Liver (tissue), 3 donors: ENCODE measurements around the gene PFKP.

Source experiments
- GABPA ChIP-seq, 2 donors: IDR thresholded peaks in 1 of 2; conservative IDR thresholded peaks in 1 of 2; 2 replicates each; pipeline ENCODE4 v1.6.1; 2016; ENCODE audit warnings: antibody characterized with exemption in 2 of 2, mild to moderate bottlenecking in 1 of 2, moderate library complexity in 1 of 2
- TF ChIP-seq, protein P1 (sequence below): IDR thresholded peaks from 2 replicates; pipeline ENCODE4 v1.6.1; 2016; ENCODE audit warnings: antibody characterized with exemption
- TF ChIP-seq, protein P2 (sequence below): fragments of 150-350 bp; IDR thresholded peaks from 2 replicates; pipeline ENCODE4 v1.5.1; 2017; ENCODE audit warnings: improper control_type of control experiment, low read depth, low read length; ENCODE audit not compliant: missing input control
- donor health status: healthy.
- donor health status: healthy.

DNA sequence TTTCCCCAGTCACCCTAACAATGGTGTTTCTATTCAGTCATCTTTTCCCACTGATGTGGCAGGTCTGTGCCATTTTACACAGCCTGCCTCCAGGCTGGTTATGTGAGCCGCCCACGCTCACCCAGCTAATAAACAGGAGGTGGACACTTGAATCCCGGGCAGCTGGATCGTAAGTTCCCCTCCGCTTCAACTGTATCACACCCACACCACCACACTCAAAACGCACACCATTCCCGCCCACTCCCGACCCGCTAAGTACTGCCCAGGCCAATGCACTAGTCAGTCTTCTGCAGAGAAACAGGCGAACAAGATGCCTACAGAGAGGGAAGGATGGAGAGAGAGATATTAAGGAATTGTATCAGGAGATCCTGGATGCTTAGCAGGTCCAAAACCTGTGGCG, 38.9 kb upstream of the PFKP start:
- TF ChIP-seq, protein P1, sequence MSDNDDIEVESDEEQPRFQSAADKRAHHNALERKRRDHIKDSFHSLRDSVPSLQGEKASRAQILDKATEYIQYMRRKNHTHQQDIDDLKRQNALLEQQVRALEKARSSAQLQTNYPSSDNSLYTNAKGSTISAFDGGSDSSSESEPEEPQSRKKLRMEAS = no peak
- TF ChIP-seq GABPA (IDR thresholded peaks at IDR 0.05 in 1 of 2, conservative IDR thresholded peaks at IDR 0.05 in 1 of 2) = no peak
- TF ChIP-seq, protein P2, sequence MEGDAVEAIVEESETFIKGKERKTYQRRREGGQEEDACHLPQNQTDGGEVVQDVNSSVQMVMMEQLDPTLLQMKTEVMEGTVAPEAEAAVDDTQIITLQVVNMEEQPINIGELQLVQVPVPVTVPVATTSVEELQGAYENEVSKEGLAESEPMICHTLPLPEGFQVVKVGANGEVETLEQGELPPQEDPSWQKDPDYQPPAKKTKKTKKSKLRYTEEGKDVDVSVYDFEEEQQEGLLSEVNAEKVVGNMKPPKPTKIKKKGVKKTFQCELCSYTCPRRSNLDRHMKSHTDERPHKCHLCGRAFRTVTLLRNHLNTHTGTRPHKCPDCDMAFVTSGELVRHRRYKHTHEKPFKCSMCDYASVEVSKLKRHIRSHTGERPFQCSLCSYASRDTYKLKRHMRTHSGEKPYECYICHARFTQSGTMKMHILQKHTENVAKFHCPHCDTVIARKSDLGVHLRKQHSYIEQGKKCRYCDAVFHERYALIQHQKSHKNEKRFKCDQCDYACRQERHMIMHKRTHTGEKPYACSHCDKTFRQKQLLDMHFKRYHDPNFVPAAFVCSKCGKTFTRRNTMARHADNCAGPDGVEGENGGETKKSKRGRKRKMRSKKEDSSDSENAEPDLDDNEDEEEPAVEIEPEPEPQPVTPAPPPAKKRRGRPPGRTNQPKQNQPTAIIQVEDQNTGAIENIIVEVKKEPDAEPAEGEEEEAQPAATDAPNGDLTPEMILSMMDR = no peak
